Left lung (tissue), 10 donors: ENCODE results near the gene GAS6. TPM values are rescaled to one million over a fixed set of nuclear protein-coding genes. Genes with fewer than 3 reads are reported as not detected.

Experiments used
- ATAC-seq: fragments of 200-7000 bp; cut with Tn5 transposase; one replicate; pipeline ENCODE4 v1.9.1; 2020; ENCODE audit warnings: moderate library complexity
- DNase-seq, 4 donors: peaks; one replicate each; pipeline ENCODE4 v3.0.0-alpha.2; 2013 to 2020
- H3K27ac ChIP-seq, 2 donors: fragments of 200-600 bp; sonication (generic) in 1 of 2; one replicate each; pipeline versions ENCODE4 v1.5.0 to v1.8.0; 2020 to 2021
- H3K27me3 ChIP-seq, 2 donors: fragments of 200-600 bp; sonication (generic) in 1 of 2; one replicate each; pipeline versions ENCODE4 v1.5.0 to v1.8.0; 2020 to 2021
- H3K36me3 ChIP-seq, 2 donors: fragments of 200-600 bp; sonication (generic) in 1 of 2; one replicate each; pipeline versions ENCODE4 v1.5.0 to v1.8.0; 2020 to 2021
- H3K4me1 ChIP-seq, 2 donors: fragments of 200-600 bp; one replicate each; pipeline ENCODE4 v1.8.0; 2021
- H3K4me3 ChIP-seq, 2 donors: fragments of 200-600 bp; sonication (generic) in 1 of 2; one replicate each; pipeline versions ENCODE4 v1.5.0 to v1.8.0; 2020 to 2021; ENCODE audit warnings: mild to moderate bottlenecking in 1 of 2
- H3K9me3 ChIP-seq, 2 donors: fragments of 200-600 bp; sonication (generic) in 1 of 2; one replicate each; pipeline versions ENCODE4 v1.5.0 to v1.8.0; 2020 to 2021
- intact Hi-C, 2 donors: fragments of 100-400 bp; cut with DNase I; formaldehyde crosslinking; loops; one replicate each; pipeline versions ENCODE4 v1.11.2 to v1.14.2; 2022
- polyA plus RNA-seq, 6 donors: library from polyadenylated mRNA; unstranded; fragments of 120-200 nt; gene quantifications; one replicate each; pipeline ENCODE4 v1.2.1, GENCODE V29; 2013; ENCODE audit not compliant: insufficient read length in 6 of 6
- total RNA-seq, 2 donors: library from RNA; stranded (reverse); fragmentation: NEBNext Ultra II Directional; extraction: Animal tissue kit (Norgen Biotek cat#: 25700); gene quantifications; one replicate each; pipeline ENCODE4 v1.2.1, GENCODE V29; 2021
- TF ChIP-seq, protein P1 (sequence below), 2 donors: fragments of 200-600 bp; sonication (generic) in 1 of 2; IDR thresholded peaks; one replicate each; pipeline versions ENCODE4 v1.5.0 to v1.8.0; 2021; ENCODE audit warnings: antibody characterized with exemption in 2 of 2
- donor health status: DM: no; HTN: yes; CAD: no.
- donor health status: DM: no; HTN: no; CAD: no.

Gene GAS6
- total and polyA plus RNA-seq, 8 donors: 24.8 to 169 (median 33.5) TPM

DNA sequence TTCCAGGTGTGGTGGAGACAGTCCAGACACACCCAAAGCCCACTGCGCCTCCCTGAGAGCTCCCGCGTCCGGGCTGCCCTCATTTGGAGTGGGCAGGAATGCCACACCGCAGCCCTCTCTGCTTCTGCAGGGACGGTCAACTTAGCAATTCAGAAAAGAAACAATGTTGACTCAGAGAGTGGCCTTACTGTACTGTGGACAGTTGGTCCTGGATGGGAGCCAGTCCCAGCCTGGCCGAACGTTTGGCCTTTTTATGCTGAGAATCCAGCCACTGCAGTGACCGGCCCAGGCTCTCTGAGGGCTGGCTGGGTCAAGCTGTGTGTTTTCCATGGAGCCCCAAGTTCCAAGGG lies 7.2 kb downstream of the GAS6 start:
- Histone ChIP-seq H3K36me3 (no peaks in the 10 kb centered on the region), H3K27ac (no peak overlapping the region), H3K9me3 (no peaks in the 10 kb centered on the region), H3K4me1 (peaks cover 33 to 50% of the 10 kb centered on the region in 2 donors), H3K27me3 (peaks cover 0 to 2% of the 10 kb centered on the region in 2 donors), H3K4me3 (no peak overlapping the region)
- ATAC-seq: peak; percentile 41
- peak in 1 of 4 donors; percentile 73 for DNase-seq
- intact Hi-C loops: no loop called here
- TF ChIP-seq, protein P1, sequence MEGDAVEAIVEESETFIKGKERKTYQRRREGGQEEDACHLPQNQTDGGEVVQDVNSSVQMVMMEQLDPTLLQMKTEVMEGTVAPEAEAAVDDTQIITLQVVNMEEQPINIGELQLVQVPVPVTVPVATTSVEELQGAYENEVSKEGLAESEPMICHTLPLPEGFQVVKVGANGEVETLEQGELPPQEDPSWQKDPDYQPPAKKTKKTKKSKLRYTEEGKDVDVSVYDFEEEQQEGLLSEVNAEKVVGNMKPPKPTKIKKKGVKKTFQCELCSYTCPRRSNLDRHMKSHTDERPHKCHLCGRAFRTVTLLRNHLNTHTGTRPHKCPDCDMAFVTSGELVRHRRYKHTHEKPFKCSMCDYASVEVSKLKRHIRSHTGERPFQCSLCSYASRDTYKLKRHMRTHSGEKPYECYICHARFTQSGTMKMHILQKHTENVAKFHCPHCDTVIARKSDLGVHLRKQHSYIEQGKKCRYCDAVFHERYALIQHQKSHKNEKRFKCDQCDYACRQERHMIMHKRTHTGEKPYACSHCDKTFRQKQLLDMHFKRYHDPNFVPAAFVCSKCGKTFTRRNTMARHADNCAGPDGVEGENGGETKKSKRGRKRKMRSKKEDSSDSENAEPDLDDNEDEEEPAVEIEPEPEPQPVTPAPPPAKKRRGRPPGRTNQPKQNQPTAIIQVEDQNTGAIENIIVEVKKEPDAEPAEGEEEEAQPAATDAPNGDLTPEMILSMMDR (IDR thresholded peaks at IDR 0.05): no peak

DNA sequence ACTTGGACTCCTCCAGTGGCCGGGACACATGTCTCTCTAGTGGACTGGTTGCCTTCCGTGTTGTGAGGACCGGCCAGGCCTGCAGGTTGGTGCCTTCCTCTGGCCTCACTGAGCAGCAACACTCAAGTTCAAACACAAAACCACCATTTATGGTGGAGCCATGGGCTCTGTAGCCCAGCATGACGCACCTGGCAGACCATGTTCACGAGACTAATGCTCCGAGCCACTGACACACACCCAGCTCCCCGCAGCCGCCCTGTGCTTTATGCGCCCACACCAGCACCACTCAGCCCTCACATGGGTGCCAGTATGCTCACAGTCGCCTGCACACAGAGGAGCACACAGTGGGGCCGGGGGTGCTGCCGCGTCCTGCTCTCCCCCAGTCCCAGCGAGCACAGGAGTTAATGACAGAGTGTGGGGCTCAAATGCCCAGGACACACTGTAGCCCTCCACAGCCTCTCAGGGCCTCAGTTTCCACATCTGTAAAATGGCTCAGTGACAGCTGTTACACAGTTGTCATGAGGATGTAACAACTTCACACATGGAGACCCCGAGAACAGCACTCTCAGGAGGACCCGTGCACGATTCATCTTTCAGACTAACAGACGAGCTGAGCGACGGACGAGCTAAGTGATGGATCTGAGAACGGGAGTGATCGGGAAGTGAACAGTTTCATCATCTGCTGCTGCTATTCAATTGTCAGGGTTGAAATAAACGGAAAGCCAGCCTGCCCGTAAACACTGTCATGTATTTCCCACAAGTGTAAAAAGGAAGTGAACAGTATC lies 7.8 kb downstream of the GAS6 start:
- H3K4me3 ChIP-seq: no peak overlapping the region
- DNase-seq (no peak), ATAC-seq (no peak)
- no peaks in the 10 kb centered on the region for H3K9me3 ChIP-seq
- intact Hi-C loops: no loop called here
- H3K4me1 ChIP-seq: peaks cover 33 to 44% of the 10 kb centered on the region in 2 donors
- TF ChIP-seq, protein P1 (IDR thresholded peaks at IDR 0.05): no peak
- H3K27ac ChIP-seq: no peak overlapping the region
- H3K27me3 ChIP-seq: no peaks in the 10 kb centered on the region
- no peaks in the 10 kb centered on the region for H3K36me3 ChIP-seq

DNA sequence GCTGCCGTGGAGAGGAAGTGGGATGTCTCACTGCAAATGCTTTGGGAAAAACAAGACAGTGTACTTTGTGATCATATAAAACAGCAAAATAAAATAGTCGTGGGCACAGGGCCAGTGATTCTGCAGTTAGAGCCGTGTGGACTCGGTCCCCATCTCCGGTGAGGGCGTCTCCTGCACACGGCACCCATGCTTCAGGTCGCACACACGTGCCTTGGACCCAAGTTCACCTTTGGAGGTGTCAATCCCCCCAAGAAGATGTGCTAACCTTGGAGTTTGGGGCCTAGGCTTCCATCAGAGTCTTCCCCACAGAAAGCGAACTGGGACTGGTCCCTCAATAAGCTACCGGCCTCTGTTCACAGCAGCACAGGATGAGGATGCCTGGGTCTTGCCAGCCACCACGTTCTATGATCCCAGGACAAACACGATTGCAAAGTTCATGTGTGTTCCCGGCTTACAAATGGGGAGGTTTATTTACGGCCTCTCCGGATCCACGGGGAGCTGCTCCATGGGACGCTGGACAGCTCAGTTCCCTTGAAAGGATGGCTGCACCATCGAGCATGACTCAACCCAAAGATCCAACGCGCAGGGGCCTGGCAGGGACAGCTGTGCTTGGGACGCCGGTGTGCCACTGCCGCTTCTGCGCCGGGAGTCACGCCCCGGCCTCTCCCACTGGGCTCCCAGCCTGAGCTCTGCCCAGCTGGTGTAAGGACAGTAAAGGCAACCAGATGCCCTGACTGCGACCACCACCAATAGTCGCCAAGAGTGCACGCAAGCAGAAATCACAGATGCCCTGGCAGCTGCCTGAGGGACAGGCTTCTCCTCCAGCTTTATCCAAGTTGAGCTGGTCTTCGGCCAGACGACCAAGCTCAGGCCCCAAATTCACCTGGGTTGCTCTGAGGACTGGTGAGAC lies 8.6 kb downstream of the GAS6 start:
- H3K27me3 ChIP-seq: no peaks in the 10 kb centered on the region
- intact Hi-C loops: no loop called here
- no peaks in the 10 kb centered on the region for H3K36me3 ChIP-seq
- H3K27ac ChIP-seq: no peak overlapping the region
- no peak for ATAC-seq
- H3K9me3 ChIP-seq: no peaks in the 10 kb centered on the region
- TF ChIP-seq, protein P1 (IDR thresholded peaks at IDR 0.05): no peak
- no peak overlapping the region for H3K4me3 ChIP-seq
- DNase-seq: no peak
- H3K4me1 ChIP-seq: peaks cover 27 to 39% of the 10 kb centered on the region in 2 donors

DNA sequence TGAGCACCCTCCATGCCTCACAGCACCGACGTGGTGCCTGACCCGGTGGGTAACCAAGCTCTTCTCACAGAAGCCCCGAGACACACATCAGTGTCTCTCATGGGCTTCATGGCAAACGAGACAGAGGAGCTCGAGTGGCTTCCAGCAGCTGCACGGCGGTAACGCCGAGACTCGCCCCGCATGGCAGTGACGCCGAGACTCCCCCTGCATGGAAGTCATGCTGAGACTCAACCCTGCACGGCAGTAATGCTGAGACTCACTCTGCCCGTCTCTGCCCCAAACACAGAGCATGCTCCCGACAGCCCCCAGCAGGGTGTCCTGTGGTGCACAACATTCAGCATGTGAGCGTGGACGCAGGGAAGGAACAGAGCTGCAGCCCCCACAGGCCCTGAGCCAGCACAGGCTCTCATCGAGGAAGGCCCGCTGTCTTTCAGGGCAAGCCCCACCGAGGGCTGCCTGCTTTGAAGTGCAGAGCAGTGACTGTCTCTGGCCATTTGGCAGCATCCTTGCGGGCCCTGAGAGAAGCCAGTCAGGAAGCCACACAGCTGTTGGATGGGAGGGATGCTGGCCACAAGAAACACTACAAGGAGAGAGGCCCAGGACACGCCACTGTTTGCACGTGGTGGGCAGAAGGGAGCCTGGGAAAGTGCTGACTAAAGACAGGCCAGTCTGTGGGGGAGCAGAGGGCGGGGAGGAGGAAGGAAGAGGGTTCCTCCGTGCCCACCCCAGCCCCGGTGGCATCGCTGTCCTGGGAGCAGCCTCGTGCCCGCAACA lies 9.5 kb downstream of the GAS6 start:
- peak in 3 of 4 donors; percentile 46 to 68 (median 61) for DNase-seq
- Histone ChIP-seq H3K27ac (no peak overlapping the region), H3K4me1 (peaks cover 27 to 39% of the 10 kb centered on the region in 2 donors), H3K27me3 (no peaks in the 10 kb centered on the region), H3K4me3 (no peak overlapping the region), H3K9me3 (no peaks in the 10 kb centered on the region), H3K36me3 (no peaks in the 10 kb centered on the region)
- intact Hi-C loops: no loop called here
- TF ChIP-seq, protein P1 (IDR thresholded peaks at IDR 0.05): no peak
- peak; percentile 50 for ATAC-seq
